Loucy (cell line): ENCODE measurements around the gene PRKCZ.

ENCODE experiments used
- CTCF ChIP-seq: fragments of 200-600 bp; sonication (generic); conservative IDR thresholded peaks from 2 replicates; pipeline ENCODE4 v1.5.1; 2014; ENCODE audit warnings: mild to moderate bottlenecking, antibody characterized with exemption, low read length
- EZH2phosphoT487 ChIP-seq: fragments of 200-600 bp; IDR thresholded peaks from 2 replicates; pipeline ENCODE4 v1.6.1; 2018; ENCODE audit warnings: antibody characterized with exemption, mild to moderate bottlenecking, moderate library complexity, borderline replicate concordance

- TF ChIP-seq CTCF = no peak
- TF ChIP-seq EZH2phosphoT487 = no peak
These were observed 108.1 kb downstream of the PRKCZ start for GRCh38 chr1:2158272-2158671.
